K562 (cell line): ENCODE measurements around the gene ZNF26. TPM values are rescaled to one million over a fixed set of nuclear protein-coding genes. Genes with fewer than 3 reads are reported as not detected.

Experiments
- ATAC-seq: fragments of 200-7000 bp; cut with Tn5 transposase; 3 replicates; pipeline ENCODE4 v1.9.1; 2020; ENCODE audit warnings: moderate library complexity
- BruUV-seq: library from RNA; stranded (reverse); fragments of 400-500 nt; replicated peaks from 2 replicates; lab custom pipeline; 2021; lab: Mats Ljungman, UMichigan
- CTCF ChIA-PET: fragments of 300-600 bp; formaldehyde crosslinking; extraction: SDS; loops from one replicate; lab custom pipeline; 2021; ENCODE audit warnings: low intra/inter-chr PET ratio; lab: Yijun Ruan, JAX
- POLR2A ChIA-PET: fragments of 300-600, 350-650 bp; sonication (Branson Sonifier 250); formaldehyde crosslinking; extraction: SDS; loops from one replicate; lab custom pipeline; 2021; ENCODE audit warnings: antibody characterized with exemption, inconsistent platforms; lab: Yijun Ruan, JAX
- DNase-seq, 4 experiments: peaks; one replicate each; pipeline versions ENCODE4 v3.0.0 to v3.0.0-alpha.2; 2011 to 2018; ENCODE audit warnings: low spot score in 3 of 4, mixed read lengths in 3 of 4; ENCODE audit errors: extremely low read depth in 1 of 4
- FAIRE-seq: peaks from 2 replicates; lab custom pipeline; 2011; peaks lifted over from hg19 to GRCh38; lab: Jason Lieb, UNC
- H2AFZ ChIP-seq: 2 replicates; pipeline ENCODE4 v1.6.0; 2011; ENCODE audit warnings: low read depth, low read length, control low read depth, inconsistent platforms
- H3K27ac ChIP-seq: fragments of 200-600 bp; 3 replicates; pipeline ENCODE4 v1.8.0; 2011; ENCODE audit warnings: low read depth, mild to moderate bottlenecking, control low read depth, inconsistent platforms, low read length, moderate library complexity, mixed read lengths; ENCODE audit errors: extremely low read depth
- H3K27me3 ChIP-seq, 2 experiments: fragments of 300-600 bp in 1 of 2; 2 replicates in 1 of 2; 3 replicates in 1 of 2; pipeline versions ENCODE4 v1.6.0 to v1.8.0; 2011; ENCODE audit warnings: inconsistent platforms in 2 of 2, low read length in 2 of 2, mild to moderate bottlenecking in 1 of 2, mixed read lengths in 1 of 2, moderate library complexity in 1 of 2; ENCODE audit not compliant: control insufficient read depth in 2 of 2, insufficient read depth in 2 of 2
- H3K36me3 ChIP-seq: fragments of 300-600 bp; 3 replicates; pipeline ENCODE4 v1.8.0; 2011; ENCODE audit warnings: mild to moderate bottlenecking, low read length, inconsistent platforms; ENCODE audit not compliant: control insufficient read depth, insufficient read depth
- H3K4me1 ChIP-seq, 2 experiments: fragments of 200-600 bp in 1 of 2; replicated peaks in 1 of 2; 2 replicates in 1 of 2; 3 replicates in 1 of 2; pipeline versions ENCODE4 v1.5.1 to v1.8.0; 2011; ENCODE audit warnings: inconsistent platforms in 2 of 2, low read length in 2 of 2, mild to moderate bottlenecking in 1 of 2, mixed read lengths in 1 of 2, moderate library complexity in 1 of 2; ENCODE audit not compliant: control insufficient read depth in 2 of 2, insufficient read depth in 2 of 2
- H3K4me2 ChIP-seq: 2 replicates; pipeline ENCODE4 v1.6.1; 2011; ENCODE audit warnings: low read length, control low read depth, inconsistent platforms, mixed read lengths; ENCODE audit not compliant: insufficient read depth
- H3K4me3 ChIP-seq: fragments of 200-600 bp; sonication (generic), shearing (Covaris generic); 2 replicates; pipeline ENCODE4 v1.5.1; 2016; ENCODE audit warnings: control low read depth, inconsistent platforms
- H3K79me2 ChIP-seq: fragments of 200-600 bp; 3 replicates; pipeline ENCODE4 v1.8.0; 2011; ENCODE audit warnings: low read length, inconsistent platforms; ENCODE audit not compliant: control insufficient read depth, insufficient read depth
- H3K9ac ChIP-seq, 2 experiments: 2 replicates each; pipeline versions ENCODE4 v1.6.0 to v1.6.1; 2011; ENCODE audit warnings: low read depth in 2 of 2, low read length in 2 of 2, control low read depth in 1 of 2, inconsistent platforms in 1 of 2, mild to moderate bottlenecking in 1 of 2, mixed read lengths in 1 of 2; ENCODE audit not compliant: insufficient read depth in 1 of 2
- H3K9me1 ChIP-seq: one replicate; pipeline ENCODE4 v1.6.0; 2011; ENCODE audit warnings: inconsistent platforms, mild to moderate bottlenecking, low read length, moderate library complexity; ENCODE audit not compliant: control insufficient read depth, insufficient read depth
- H3K9me3 ChIP-seq: replicated peaks from 2 replicates; pipeline ENCODE4 v1.5.1; 2011; ENCODE audit warnings: low read depth, low read length, inconsistent platforms; ENCODE audit not compliant: control insufficient read depth, insufficient read depth
- H4K20me1 ChIP-seq: replicated peaks from 2 replicates; pipeline ENCODE4 v1.6.1; 2011; ENCODE audit warnings: low read length, inconsistent platforms, mixed read lengths; ENCODE audit not compliant: control insufficient read depth, insufficient read depth
- BRF1 ChIP-seq: IDR thresholded peaks from 3 replicates; pipeline ENCODE4 v1.6.1; 2011; ENCODE audit warnings: borderline replicate concordance, mild to moderate bottlenecking; ENCODE audit not compliant: insufficient read length; ENCODE audit errors: extremely low read depth
- C11orf30 ChIP-seq: fragments of 450-650 bp; IDR thresholded peaks from 2 replicates; pipeline ENCODE4 v1.6.1; 2016; ENCODE audit warnings: low read depth, mild to moderate bottlenecking
- DEAF1 ChIP-seq: fragments of 450-650 bp; formaldehyde crosslinking; IDR thresholded peaks from 2 replicates; pipeline ENCODE4 v1.4.0; 2020; ENCODE audit warnings: mild to moderate bottlenecking, moderate library complexity
- GTF2E2 ChIP-seq: fragments of 200-800 bp; sonication (Bioruptor generic); IDR thresholded peaks from 2 replicates; pipeline ENCODE4 v1.6.1; 2016; ENCODE audit warnings: missing genetic modification characterization, missing compliant biosample characterization
- MAFF ChIP-seq: IDR thresholded peaks from 2 replicates; pipeline ENCODE4 v1.6.1; 2012; ENCODE audit warnings: low read length, improper control_type of control experiment
- MAFG ChIP-seq: fragments of 450-650 bp; conservative IDR thresholded peaks from 2 replicates; pipeline ENCODE4 v1.6.1; 2016; ENCODE audit warnings: missing genetic modification characterization, missing compliant biosample characterization
- MAFK ChIP-seq: IDR thresholded peaks from 2 replicates; pipeline ENCODE4 v1.6.1; 2011; ENCODE audit warnings: low read length, improper control_type of control experiment
- PHF20 ChIP-seq: fragments of 450-650 bp; IDR thresholded peaks from 2 replicates; pipeline ENCODE4 v1.6.1; 2018; ENCODE audit not compliant: partially characterized antibody
- RREB1 ChIP-seq: fragments of 250-450 bp; sonication (Bioruptor Pico); IDR thresholded peaks from 2 replicates; pipeline ENCODE4 v1.4.0; 2020
- SP1 ChIP-seq: sonication (generic); formaldehyde crosslinking; IDR thresholded peaks from 2 replicates; pipeline ENCODE4 v1.8.1; 2022; ENCODE audit warnings: mild to moderate bottlenecking, missing genetic modification reagents
- THRA ChIP-seq: fragments of 450-650 bp; IDR thresholded peaks from 2 replicates; pipeline ENCODE4 v1.6.1; 2017; ENCODE audit warnings: mild to moderate bottlenecking, moderate library complexity
- USF2 ChIP-seq: sonication (generic); formaldehyde crosslinking; IDR thresholded peaks from 2 replicates; pipeline ENCODE4 v1.5.0; 2020; ENCODE audit warnings: missing genetic modification reagents
- ZNF76 ChIP-seq: fragments of 250-450 bp; sonication (Bioruptor Pico); IDR thresholded peaks from 2 replicates; pipeline ENCODE4 v1.4.0; 2020; ENCODE audit warnings: mild to moderate bottlenecking, moderate library complexity, borderline replicate concordance
- WGBS: fragments of 100-300 bp; shearing (Covaris generic); methylation state at CpG from one replicate; pipeline ENCODE4 v1.1.6; 2016; ENCODE audit warnings: low coverage, mixed read lengths; ENCODE audit not compliant: insufficient coverage; ENCODE audit errors: missing lambda C conversion rate; 5-methylcytosine and 5-hydroxymethylcytosine counted together
- in situ Hi-C: fragments of 300-500 bp; cut with MboI; formaldehyde crosslinking; loops from 4 replicates; pipeline ENCODE4 v1.15.0; 2018; ENCODE audit warnings: inconsistent platforms, mixed read lengths
- intact Hi-C: fragments of 100-400 bp; cut with micrococcal nuclease; formaldehyde crosslinking; loops from 2 replicates; pipeline ENCODE4 v1.14.2; 2022
- polyA plus RNA-seq, 8 experiments: library from polyadenylated mRNA; depleted of rRNA in 4 of 8; stranded (reverse) in 5 of 8; unstranded in 3 of 8; fragments of >200 nt; fragmentation: Nextera tagmentation in 2 of 8; fragmentation: Illumina TruSeq in 1 of 8; extraction: Ambion mirVana in 2 of 8; extraction: Trizol in 1 of 8; gene quantifications; 2 replicates each; pipeline versions ENCODE4 v1.2.1 to v1.2.3, GENCODE V29; 2011 to 2014; ENCODE audit warnings: inconsistent platforms in 1 of 8, missing spikeins in 1 of 8
- total RNA-seq, 7 experiments: library from RNA; depleted of rRNA in 6 of 7; stranded (reverse); fragments of >200 nt in 6 of 7; fragmentation: Illumina TruSeq in 2 of 7; extraction: Trizol in 2 of 7; gene quantifications; 2 replicates each; pipeline versions ENCODE4 v1.2.1 to v1.2.3, GENCODE V29; 2011 to 2021; ENCODE audit warnings: low replicate concordance in 1 of 7

ZNF26 gene
- total and polyA plus RNA-seq, 9 of the 15 experiments (the other 6 are each of a cell fraction or from before 2014, with no cell fraction given), result 1.2 to 14.1 (median 8.0) TPM

- no peak for TF ChIP-seq THRA
- TF ChIP-seq PHF20, result no peak
- no peak for TF ChIP-seq ZNF76 (CRISPR knock-in tag)
- no peak for TF ChIP-seq SP1 (CRISPR knock-in tag)
- no peak for TF ChIP-seq USF2
Measured at GRCh38 chr12:132967736-132968135, 18.4 kb upstream of the ZNF26 start (continued).

- Histone ChIP-seq H3K4me3 (no peak overlapping the region), H3K4me1 (no peaks in the 10 kb centered on the region), H4K20me1 (no peaks in the 10 kb centered on the region), H3K9me1 (no peaks in the 10 kb centered on the region), H3K36me3 (no peaks in the 10 kb centered on the region), H3K9me3 (0 out of 2 replicates have a peak, but pooled peaks cover 2% of the 10 kb centered on the region), H3K27me3 (no peaks in the 10 kb centered on the region), H3K27ac (no peak overlapping the region), H3K79me2 (no peaks in the 10 kb centered on the region), H2AFZ (no peak overlapping the region), H3K4me2 (no peak overlapping the region), H3K9ac (no peak overlapping the region)
- DNase-seq (no peak), FAIRE-seq (no peak), ATAC-seq (no peak)
- no TSS peak for BruUV-seq
- intact Hi-C loops (no loop called here), in situ Hi-C loops (no loop called here)
- ChIA-PET POLR2A (no interaction called here), CTCF (no interaction called here)
- 0% methylated on average over 1 of the region's 1 CpG for WGBS
- TF ChIP-seq BRF1, result no peak
- no peak for TF ChIP-seq RREB1
- TF ChIP-seq MAFK, result 0 out of 2 replicates have a peak, but pooled peaks have one; percentile 7
- TF ChIP-seq DEAF1, result no peak
- TF ChIP-seq GTF2E2 (tag), result no peak
- peak; percentile 70 for TF ChIP-seq C11orf30
- peak; percentile 49; the same call in 1 of the 2 replicates for TF ChIP-seq MAFG
- peak; percentile 24; the same call in 1 of the 2 replicates for TF ChIP-seq MAFF
Measured at GRCh38 chr12:132972374-132972773, 13.8 kb upstream of the ZNF26 start.
